Activated naive CD8-positive, alpha-beta T cell treated with anti-CD3 and anti-CD28 coated beads, Interleukin-2, amount 50 U/mL, for 16 hours (primary cell): ENCODE data around the gene EYS.

Experiments used
- DNase-seq: peaks from one replicate; pipeline ENCODE4 v3.0.0-alpha.2; 2020; ENCODE audit warnings: low read depth, low spot score

Gene EYS

GRCh38 chr6:64973142-64973541, 733.9 kb downstream of the EYS start:
- DNase-seq, result no peak

DNA sequence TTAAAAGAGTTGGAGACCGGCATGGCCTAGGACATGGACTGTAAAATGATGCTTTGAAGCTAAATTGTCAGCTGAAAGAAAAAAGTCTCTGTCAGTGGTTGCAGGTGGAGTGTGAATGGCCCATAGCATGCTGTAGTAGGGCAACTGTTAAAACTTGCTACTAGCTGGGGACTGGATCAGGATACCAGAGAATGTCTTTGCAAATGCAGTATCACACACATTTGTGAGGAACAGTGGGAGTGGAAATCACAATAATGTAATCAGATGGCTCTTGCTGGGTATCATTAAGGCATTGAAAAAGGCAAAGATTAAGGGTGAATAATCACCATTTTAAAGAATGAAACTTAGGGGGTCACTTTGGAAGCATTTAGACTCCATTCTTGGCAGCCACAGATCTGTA, 737.9 kb downstream of the EYS start:
- no peak for DNase-seq

DNA sequence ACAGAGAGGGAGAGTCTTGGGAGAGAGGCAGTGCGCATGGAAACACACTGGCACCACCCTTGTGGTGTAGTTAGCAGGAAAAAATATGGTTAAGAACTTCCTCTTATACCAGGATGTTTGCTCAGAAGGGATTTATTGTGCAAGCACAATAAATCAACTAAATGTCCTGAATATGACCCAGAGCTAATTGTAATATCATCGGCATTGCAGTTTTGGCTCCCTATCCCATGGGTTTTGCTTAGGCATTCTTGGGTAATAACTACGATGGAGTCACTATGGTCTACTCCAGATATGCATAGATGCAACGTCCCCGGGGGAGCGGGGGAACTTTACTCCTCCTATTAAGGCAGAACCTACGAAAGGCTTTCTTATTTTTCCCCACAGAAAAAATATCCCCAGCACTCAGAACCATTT, 751.6 kb downstream of the EYS start:
- DNase-seq, result no peak

- DNase-seq, result no peak
Observed at GRCh38 chr6:64949257-64949656, 757.8 kb downstream of the EYS start.

- DNase-seq, result no peak
Observed at GRCh38 chr6:64948261-64948660, 758.8 kb downstream of the EYS start.

DNA sequence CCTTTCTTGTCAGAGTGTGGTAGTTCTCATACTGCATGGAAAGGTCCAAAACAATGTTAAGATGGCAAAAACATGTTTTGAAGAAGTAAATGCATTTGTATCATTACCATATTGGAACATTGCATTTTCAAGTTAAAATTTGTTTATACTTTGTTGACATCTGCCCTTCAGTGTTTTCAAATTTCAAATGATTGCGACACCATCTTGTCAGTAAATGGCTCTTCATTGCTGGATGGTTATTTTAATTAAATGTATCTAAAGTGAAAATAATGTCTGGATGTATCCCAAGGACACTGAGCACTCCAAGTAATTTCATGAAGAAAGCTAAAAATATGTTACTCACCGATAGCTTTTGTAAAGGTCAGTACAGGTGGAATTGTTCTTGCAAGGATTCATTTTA, 761.6 kb downstream of the EYS start:
- DNase-seq, result no peak

GRCh38 chr6:64932486-64932885, 774.5 kb downstream of the EYS start:
- no peak for DNase-seq

DNA sequence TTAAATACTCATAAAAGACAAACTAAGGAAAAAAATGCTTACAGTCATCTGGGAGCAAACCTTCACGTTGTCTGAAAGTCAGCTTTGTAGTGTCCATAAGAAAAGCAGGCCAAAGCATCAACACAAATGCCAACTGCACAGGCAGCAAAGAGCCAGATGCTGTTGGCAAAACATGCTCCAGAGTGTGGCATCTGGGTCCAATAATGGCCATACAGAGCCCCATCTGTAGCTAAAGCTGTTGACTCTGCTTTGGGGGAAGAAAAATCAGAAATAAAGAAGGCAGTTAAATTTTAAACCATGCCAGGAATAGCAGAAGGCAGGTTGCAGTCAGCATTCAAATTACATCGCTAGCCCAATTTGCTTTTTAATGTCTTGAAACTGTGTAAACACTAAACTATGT, 776.3 kb downstream of the EYS start:
- DNase-seq, result no peak

GRCh38 chr6:64926051-64926450, 781.0 kb downstream of the EYS start:
- no peak for DNase-seq

DNA sequence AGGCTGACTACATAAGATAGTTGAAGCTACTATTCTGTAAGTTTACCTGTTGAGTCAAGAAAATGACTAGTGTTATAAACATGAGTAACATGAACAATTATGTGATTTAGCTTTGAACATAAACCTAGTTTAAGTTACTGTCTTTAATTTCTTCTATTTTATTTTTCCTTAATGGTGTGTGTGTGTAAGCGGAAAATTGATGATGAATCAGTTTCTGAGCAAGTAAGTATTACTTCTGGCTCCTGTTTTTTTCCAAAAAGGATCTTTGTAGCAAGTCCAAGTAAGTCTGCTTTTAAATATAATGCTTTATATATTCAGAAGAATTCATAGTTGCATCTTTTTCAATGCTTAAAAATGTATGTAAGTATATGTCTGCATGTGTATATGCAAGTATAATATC, 786.8 kb downstream of the EYS start:
- DNase-seq, result no peak

GRCh38 chr6:64914124-64914523, 792.9 kb downstream of the EYS start:
- no peak for DNase-seq

- DNase-seq, result no peak
Observed at GRCh38 chr6:64912966-64913365, 794.1 kb downstream of the EYS start.

DNA sequence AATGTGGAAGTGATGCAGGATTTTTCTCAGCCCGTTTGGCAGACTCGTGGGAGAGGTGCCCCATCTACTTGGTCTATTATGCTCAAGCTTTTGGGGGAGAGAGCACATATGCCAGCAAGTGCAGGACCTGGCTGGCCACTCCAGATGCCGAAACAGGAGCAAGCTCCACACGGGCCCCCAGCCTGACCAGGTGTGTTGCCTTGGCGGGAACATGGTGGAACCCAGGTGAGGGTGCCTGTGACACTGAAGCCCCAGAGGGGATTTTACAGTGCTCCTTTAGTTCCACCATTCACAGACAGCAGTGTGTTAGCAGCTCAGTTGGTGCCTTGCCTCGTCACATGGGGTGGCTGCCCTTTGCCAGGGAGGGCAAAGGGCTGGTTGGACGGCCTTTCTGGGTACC, 798.9 kb downstream of the EYS start:
- DNase-seq, result no peak

- DNase-seq, result no peak
Observed at GRCh38 chr6:64904616-64905015, 802.4 kb downstream of the EYS start.

DNA sequence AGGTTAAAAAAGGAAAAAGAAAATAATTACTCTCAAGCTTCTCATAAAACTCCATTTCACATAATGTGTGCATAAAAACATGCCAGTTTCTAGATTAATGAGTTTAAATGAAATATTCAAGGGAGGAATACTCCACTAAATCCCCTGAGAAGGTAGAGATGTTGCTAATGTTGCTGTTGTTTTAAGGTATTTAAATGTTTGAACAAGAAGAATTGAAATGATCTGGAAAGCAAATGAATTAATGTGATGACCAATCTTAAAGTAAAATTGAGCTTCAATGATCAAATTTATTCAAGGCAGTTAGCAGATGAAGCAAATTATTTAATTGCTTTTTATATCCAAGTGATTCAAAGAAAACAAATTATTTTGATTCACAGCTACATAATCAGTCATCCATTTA, 804.4 kb downstream of the EYS start:
- no peak for DNase-seq

GRCh38 chr6:64896939-64897338, 810.1 kb downstream of the EYS start:
- DNase-seq, result no peak

GRCh38 chr6:64895945-64896344, 811.1 kb downstream of the EYS start:
- no peak for DNase-seq

- no peak for DNase-seq
Observed at GRCh38 chr6:64890609-64891008, 816.4 kb downstream of the EYS start.

- no peak for DNase-seq
Observed at GRCh38 chr6:64889144-64889543, 817.9 kb downstream of the EYS start.

DNA sequence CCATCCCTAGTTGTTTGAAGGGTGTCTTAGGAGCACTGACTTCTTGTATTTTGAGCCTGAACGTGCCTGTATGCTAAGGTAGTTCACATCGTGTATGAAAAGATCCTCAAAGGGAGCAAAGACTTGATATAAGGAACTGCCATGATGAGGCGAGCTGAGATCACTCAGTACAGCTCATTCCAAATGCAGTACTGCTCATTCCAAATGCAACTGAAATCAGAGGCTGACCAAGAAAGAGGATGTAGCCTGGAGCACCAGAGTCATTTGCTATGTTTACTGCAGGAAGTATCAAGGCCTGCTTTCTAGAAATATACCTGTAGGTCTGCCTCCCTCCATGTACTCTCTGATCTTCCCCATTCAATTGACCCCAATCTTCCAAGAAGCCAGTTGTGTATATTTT, 832.2 kb downstream of the EYS start:
- no peak for DNase-seq

DNA sequence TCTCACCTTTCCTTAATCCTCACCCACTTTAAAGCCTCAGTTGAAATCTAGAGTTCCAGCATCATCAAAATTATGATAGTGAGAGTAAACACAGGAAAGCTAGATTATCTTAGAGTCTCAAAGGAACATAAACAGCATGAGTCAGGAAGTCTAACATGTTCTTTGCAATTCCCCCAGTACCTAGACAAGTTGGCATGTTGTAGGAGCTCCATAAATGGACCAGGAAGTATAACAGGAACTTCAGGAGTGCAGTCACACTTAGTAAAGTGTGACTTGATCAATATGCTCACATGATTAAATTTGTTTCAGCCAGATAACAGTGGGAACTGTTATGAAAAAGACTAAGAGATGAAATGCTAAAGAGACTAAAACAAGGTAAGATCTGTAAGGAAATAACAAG, 834.4 kb downstream of the EYS start:
- no peak for DNase-seq

DNA sequence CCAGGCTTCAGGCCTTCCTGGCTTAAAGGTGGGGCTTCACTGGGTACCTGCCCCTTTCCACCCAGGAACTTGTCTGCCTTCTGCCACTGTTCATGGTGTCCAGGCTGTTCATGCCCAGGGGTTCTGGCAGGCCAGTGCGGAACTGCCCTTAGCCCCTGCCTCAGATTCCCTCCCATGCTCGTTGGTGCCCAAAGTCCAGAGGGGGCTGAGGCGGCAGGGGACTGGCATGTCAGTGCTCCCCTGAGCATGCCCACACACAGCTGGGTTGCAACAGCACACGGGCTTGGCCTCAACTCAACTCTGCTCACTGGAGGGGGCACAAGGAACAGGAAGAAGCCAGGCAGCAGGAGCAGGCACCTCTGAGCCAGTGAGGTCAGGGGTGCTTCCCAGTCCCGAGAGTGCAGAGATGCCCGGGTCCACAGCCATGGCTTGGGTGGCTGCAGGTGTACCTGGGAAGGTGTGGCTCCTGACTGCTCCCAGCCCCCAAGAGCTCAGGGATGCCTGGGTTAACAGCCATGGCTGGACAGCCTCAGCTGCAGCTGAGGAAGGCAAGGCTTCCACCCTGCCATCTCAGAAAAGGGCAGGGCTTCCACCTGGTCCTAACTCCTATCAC, 845.9 kb downstream of the EYS start:
- DNase-seq, result no peak

GRCh38 chr6:64860203-64860602, 846.8 kb downstream of the EYS start:
- DNase-seq, result no peak

DNA sequence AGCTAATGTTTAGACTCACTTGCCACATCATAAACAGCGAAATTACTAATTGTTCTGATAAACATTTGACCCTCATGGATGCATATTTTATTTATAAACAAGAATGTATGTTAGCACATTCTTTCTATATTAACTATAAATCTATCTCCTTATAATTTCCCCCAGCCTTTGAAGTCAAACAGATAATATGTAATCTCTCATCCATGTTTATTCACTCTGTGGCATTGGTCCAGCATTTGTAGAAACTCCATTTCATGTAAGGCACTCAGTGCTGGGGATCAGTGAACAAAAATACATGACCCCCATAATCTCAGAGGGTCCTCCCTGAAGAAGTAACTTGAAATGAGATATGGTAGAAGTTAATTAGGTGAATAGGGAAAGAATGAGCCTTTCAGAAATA, 856.9 kb downstream of the EYS start:
- DNase-seq, result no peak
